Measurements from ENCODE around the gene YWHAG. TPM values are rescaled to one million over a fixed set of nuclear protein-coding genes. Genes with fewer than 3 reads are reported as not detected.

YWHAG gene
- total RNA-seq (2014; rRNA removed; shearing (Covaris generic)) (42.6 and 45.5 TPM in 2 replicates), total RNA-seq (2022) (109 and 126 TPM in 2 replicates), Bru-seq, nascent RNA (percentile 94 among the genes with signal in this experiment), BruChase-seq, experiment 1, labeled RNA remaining after a 6-hour chase (percentile 96 among the genes with signal in this experiment), BruChase-seq, experiment 2, labeled RNA remaining after a 2-hour chase (percentile 98 among the genes with signal in this experiment)
- long read RNA-seq, partial matches to known transcripts: 0 of 12 reads
- long read RNA-seq, other reads (novel, unspliced or antisense): 12 of 12 reads

DNA sequence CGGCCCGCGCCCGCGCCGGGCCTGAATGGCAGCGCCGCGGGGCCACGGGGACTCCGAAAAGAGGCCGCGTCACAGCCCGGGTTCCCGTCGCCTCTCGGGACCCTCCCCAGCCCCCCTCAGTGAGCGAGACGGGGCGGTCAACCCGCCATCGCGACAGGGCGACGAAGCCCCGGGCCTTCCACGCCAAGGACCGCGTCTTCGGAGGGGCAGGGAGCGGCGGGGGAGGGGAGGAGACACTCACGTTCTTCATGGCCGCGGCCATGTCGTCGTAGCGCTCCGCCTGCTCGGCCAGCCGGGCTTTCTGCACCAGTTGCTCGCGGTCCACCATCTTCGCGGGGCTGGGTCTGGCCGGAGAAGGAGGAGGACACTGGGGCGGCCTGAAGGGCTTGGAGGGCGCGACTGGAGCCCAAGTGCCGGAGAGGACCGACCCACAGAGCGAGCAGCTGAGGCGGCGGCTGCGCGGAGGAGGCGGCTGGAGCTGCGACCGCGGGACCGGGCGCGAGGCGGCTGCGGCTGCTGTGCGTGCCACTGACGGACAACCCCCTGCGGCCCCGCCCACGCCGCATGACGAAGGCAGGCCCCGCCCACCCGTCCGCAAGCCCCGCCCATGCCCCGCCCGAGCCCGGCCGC, at the start of gene YWHAG:
TSS of gene YWHAG (minus strand) at position 511 of the 630 bp plus-strand sequence. CDS start at position 328, 183 bp downstream.
- H2AFZ ChIP-seq (ENCODE audit: low read length): peak within 1 kb of the TSS; percentile 82
- ChIA-PET CTCF (ENCODE audit: unreplicated experiment) (interaction anchor here (1.0 kb wide), 1 partner anchor 34 kb away, joined by 4 read pairs; no protein-coding TSS in a partner anchor), POLR2A (interaction anchor here (0.6 to 1.8 kb wide), 4 partner anchors 15 to 1187 kb away, joined by 3 to 7 read pairs (median 4); no protein-coding TSS in a partner anchor)
- H3K4me2 ChIP-seq (ENCODE audit: low read length): peak within 1 kb of the TSS; percentile 86
- no TSS peak for BruUV-seq (replicated peaks)
- peaks cover 8% of the 10 kb centered on the region; the same call in 1 of the 2 replicates for H3K9me3 ChIP-seq (ENCODE audit: low read length)
- TF ChIP-seq EZH2phosphoT487 (IDR thresholded peaks at IDR 0.05; ENCODE audit: borderline replicate concordance, low read depth, low read length): no peak
- TF ChIP-seq, protein P1, sequence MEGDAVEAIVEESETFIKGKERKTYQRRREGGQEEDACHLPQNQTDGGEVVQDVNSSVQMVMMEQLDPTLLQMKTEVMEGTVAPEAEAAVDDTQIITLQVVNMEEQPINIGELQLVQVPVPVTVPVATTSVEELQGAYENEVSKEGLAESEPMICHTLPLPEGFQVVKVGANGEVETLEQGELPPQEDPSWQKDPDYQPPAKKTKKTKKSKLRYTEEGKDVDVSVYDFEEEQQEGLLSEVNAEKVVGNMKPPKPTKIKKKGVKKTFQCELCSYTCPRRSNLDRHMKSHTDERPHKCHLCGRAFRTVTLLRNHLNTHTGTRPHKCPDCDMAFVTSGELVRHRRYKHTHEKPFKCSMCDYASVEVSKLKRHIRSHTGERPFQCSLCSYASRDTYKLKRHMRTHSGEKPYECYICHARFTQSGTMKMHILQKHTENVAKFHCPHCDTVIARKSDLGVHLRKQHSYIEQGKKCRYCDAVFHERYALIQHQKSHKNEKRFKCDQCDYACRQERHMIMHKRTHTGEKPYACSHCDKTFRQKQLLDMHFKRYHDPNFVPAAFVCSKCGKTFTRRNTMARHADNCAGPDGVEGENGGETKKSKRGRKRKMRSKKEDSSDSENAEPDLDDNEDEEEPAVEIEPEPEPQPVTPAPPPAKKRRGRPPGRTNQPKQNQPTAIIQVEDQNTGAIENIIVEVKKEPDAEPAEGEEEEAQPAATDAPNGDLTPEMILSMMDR (conservative IDR thresholded peaks at IDR 0.05; ENCODE audit: low read length): no peak
- H3K79me2 ChIP-seq (ENCODE audit: insufficient read depth, low read depth, low read length): peaks cover 50% of the 10 kb centered on the region
- H4K20me1 ChIP-seq (ENCODE audit: insufficient read depth, low read length): peaks cover 32% of the 10 kb centered on the region
- intact Hi-C loops (cut with micrococcal nuclease; ENCODE audit: unreplicated experiment): loop anchor here (1.0 to 5.0 kb wide), 4 partner anchors 34 to 311 kb away; partner anchors contain the start of genes MDH2 and STYXL1
- peaks cover 45% of the 10 kb centered on the region for H3K36me3 ChIP-seq (ENCODE audit: insufficient read depth, low read length)
- peak; percentile 90 for DNase-seq (ENCODE audit: low spot score)
- peaks cover 25% of the 10 kb centered on the region for H3K4me1 ChIP-seq (ENCODE audit: insufficient read depth, low read length, poor library complexity, severe bottlenecking)
- H3K27ac ChIP-seq (ENCODE audit: low read depth, low read length, poor library complexity, severe bottlenecking): peak within 1 kb of the TSS; percentile 54
- no peaks in the 10 kb centered on the region for H3K9me2 ChIP-seq (ENCODE audit: insufficient read depth, low read length)
- H3K4me3 ChIP-seq (ENCODE audit: low read depth, low read length, poor library complexity, severe bottlenecking): peak within 1 kb of the TSS; percentile 96

DNA sequence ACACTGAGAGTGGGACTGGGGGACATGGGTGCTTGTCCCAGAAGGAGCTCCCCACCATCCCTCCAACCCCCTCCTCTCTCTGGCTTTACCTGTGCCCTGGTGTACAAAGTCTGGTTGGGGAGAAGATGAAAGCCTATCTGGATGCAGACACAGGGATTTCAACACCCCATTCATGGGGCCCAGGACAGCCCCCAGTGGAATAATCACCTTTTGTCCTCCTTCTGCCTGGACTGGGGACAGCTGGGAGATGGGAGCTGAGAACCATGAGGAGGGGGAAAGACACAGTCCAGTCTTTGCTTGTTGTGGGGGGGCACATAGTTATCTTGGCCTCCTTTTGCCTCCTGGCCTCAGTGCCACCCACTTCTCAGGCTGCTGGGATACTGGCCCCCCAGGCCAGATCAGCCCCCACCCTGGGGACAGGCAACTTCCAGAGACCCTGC, 49.4 kb upstream of the YWHAG start:
- Histone ChIP-seq H4K20me1 (ENCODE audit: insufficient read depth, low read length) (no peaks in the 10 kb centered on the region), H3K36me3 (ENCODE audit: insufficient read depth, low read length) (no peaks in the 10 kb centered on the region), H3K4me2 (ENCODE audit: low read length) (no peak overlapping the region), H3K9me3 (ENCODE audit: low read length) (no peaks in the 10 kb centered on the region), H3K27ac (ENCODE audit: low read depth, low read length, poor library complexity, severe bottlenecking) (no peak overlapping the region), H3K4me1 (ENCODE audit: insufficient read depth, low read length, poor library complexity, severe bottlenecking) (peaks cover 5% of the 10 kb centered on the region), H3K9me2 (ENCODE audit: insufficient read depth, low read length) (no peaks in the 10 kb centered on the region), H3K4me3 (ENCODE audit: low read depth, low read length, poor library complexity, severe bottlenecking) (no peak overlapping the region), H3K79me2 (ENCODE audit: insufficient read depth, low read depth, low read length) (no peaks in the 10 kb centered on the region), H2AFZ (ENCODE audit: low read length) (no peak overlapping the region)
- BruUV-seq (replicated peaks): no TSS peak
- TF ChIP-seq, protein P1 (conservative IDR thresholded peaks at IDR 0.05; ENCODE audit: low read length): no peak
- no peak for TF ChIP-seq EZH2phosphoT487 (IDR thresholded peaks at IDR 0.05; ENCODE audit: borderline replicate concordance, low read depth, low read length)
- DNase-seq (ENCODE audit: low spot score): no peak
- ChIA-PET CTCF (ENCODE audit: unreplicated experiment) (no interaction called here), POLR2A (no interaction called here)
- intact Hi-C loops (cut with micrococcal nuclease; ENCODE audit: unreplicated experiment): no loop called here
